GM12878 (cell line): ENCODE results near the gene CHURC1. TPM values are rescaled to one million over a fixed set of nuclear protein-coding genes. Genes with fewer than 3 reads are reported as not detected.

Experiments
- ATAC-seq: fragments of 200-7000 bp; cut with Tn5 transposase; 3 replicates; pipeline ENCODE4 v1.9.1; 2020; ENCODE audit warnings: mild to moderate bottlenecking, moderate library complexity
- BruUV-seq: library from RNA; stranded (reverse); fragments of 400-500 nt; replicated peaks from 2 replicates; lab custom pipeline; 2021; lab: Mats Ljungman, UMichigan
- CTCF ChIA-PET: fragments of 300-600 bp; sonication (Branson Sonifier 250); formaldehyde crosslinking; extraction: SDS; loops from one replicate; lab custom pipeline; 2021; ENCODE audit warnings: inconsistent platforms; lab: Yijun Ruan, JAX
- POLR2A ChIA-PET: fragments of 350-600 bp; formaldehyde crosslinking; extraction: SDS; loops from one replicate; lab custom pipeline; 2021; ENCODE audit warnings: inconsistent platforms; lab: Charles Lee
- RAD21 ChIA-PET: fragments of 300-600 bp; sonication (Branson Sonifier 250); formaldehyde crosslinking; loops from one replicate; lab custom pipeline; 2023; ENCODE audit warnings: antibody characterized with exemption; ENCODE audit not compliant: unreplicated experiment; lab: Charles Lee
- SMC1A ChIA-PET: fragments of 300-600 bp; sonication (Branson Sonifier 250); formaldehyde crosslinking; loops from one replicate; lab custom pipeline; 2023; ENCODE audit not compliant: unreplicated experiment, uncharacterized antibody; lab: Charles Lee
- DNase-seq: peaks from one replicate; pipeline ENCODE4 v3.0.0-alpha.2; 2011; ENCODE audit warnings: low read depth, low spot score
- FAIRE-seq: peaks from 3 replicates; lab custom pipeline; 2011; peaks lifted over from hg19 to GRCh38; lab: Jason Lieb, UNC
- H2AFZ ChIP-seq: 2 replicates; pipeline ENCODE4 v1.6.0; 2011; ENCODE audit warnings: low read depth, low read length, control low read depth; ENCODE audit not compliant: control insufficient read depth
- H3K27ac ChIP-seq: 2 replicates; pipeline ENCODE4 v1.5.1; 2011; ENCODE audit warnings: control low read depth; ENCODE audit not compliant: control insufficient read depth, insufficient read depth
- H3K27me3 ChIP-seq, 2 experiments: replicated peaks in 1 of 2; 2 replicates each; pipeline versions ENCODE4 v1.6.0 to v1.6.1; 2011; ENCODE audit warnings: low read length in 1 of 2; ENCODE audit not compliant: control insufficient read depth in 2 of 2, insufficient read depth in 2 of 2
- H3K36me3 ChIP-seq, 2 experiments: 2 replicates each; pipeline ENCODE4 v1.5.1; 2011; ENCODE audit warnings: low read length in 1 of 2; ENCODE audit not compliant: control insufficient read depth in 2 of 2, insufficient read depth in 2 of 2
- H3K4me1 ChIP-seq: 2 replicates; pipeline ENCODE4 v1.6.1; 2011; ENCODE audit warnings: mild to moderate bottlenecking, low read length, moderate library complexity, mixed read lengths; ENCODE audit not compliant: control insufficient read depth, insufficient read depth
- H3K4me2 ChIP-seq: 2 replicates; pipeline ENCODE4 v1.6.0; 2011; ENCODE audit warnings: control low read depth; ENCODE audit not compliant: control insufficient read depth, insufficient read depth
- H3K4me3 ChIP-seq: fragments of 200-600 bp; sonication (generic); 2 replicates; pipeline ENCODE4 v1.5.1; 2016
- H3K79me2 ChIP-seq: 2 replicates; pipeline ENCODE4 v1.6.0; 2011; ENCODE audit warnings: low read length; ENCODE audit not compliant: control insufficient read depth, insufficient read depth
- H3K9ac ChIP-seq: 2 replicates; pipeline ENCODE4 v1.8.0; 2011; ENCODE audit warnings: low read length, control low read depth, mixed read lengths; ENCODE audit not compliant: control insufficient read depth, insufficient read depth
- H3K9me3 ChIP-seq: replicated peaks from 3 replicates; pipeline ENCODE4 v1.5.1; 2011; ENCODE audit warnings: mild to moderate bottlenecking, low read length; ENCODE audit not compliant: control insufficient read depth, insufficient read depth
- H4K20me1 ChIP-seq: 2 replicates; pipeline ENCODE4 v1.6.0; 2011; ENCODE audit not compliant: control insufficient read depth, insufficient read depth
- IRF3 ChIP-seq: fragments of 450-650 bp; IDR thresholded peaks from 2 replicates; pipeline ENCODE4 v1.6.1; 2014; ENCODE audit warnings: mild to moderate bottlenecking
- LARP7 ChIP-seq: fragments of 450-650 bp; IDR thresholded peaks from 2 replicates; pipeline ENCODE4 v1.6.1; 2017; ENCODE audit warnings: mild to moderate bottlenecking
- NKRF ChIP-seq: fragments of 450-650 bp; conservative IDR thresholded peaks from 2 replicates; pipeline ENCODE4 v1.6.1; 2017; ENCODE audit warnings: mild to moderate bottlenecking, moderate library complexity
- ZNF592 ChIP-seq: fragments of 450-650 bp; IDR thresholded peaks from 2 replicates; pipeline ENCODE4 v1.6.1; 2017; ENCODE audit warnings: mild to moderate bottlenecking, moderate library complexity
- WGBS: methylation state at CpG from one replicate; pipeline ENCODE4 v1.1.6; 2016; ENCODE audit warnings: low lambda C conversion rate; ENCODE audit not compliant: insufficient replicate concordance, insufficient coverage; ENCODE audit errors: missing lambda C conversion rate; 5-methylcytosine and 5-hydroxymethylcytosine counted together
- in situ Hi-C: fragments of 300-500 bp; cut with MboI; formaldehyde crosslinking; loops from 9 replicates; pipeline ENCODE4 v1.14.3; 2018; ENCODE audit warnings: mixed read lengths
- intact Hi-C: fragments of 100-400 bp; cut with micrococcal nuclease; formaldehyde crosslinking; loops from one replicate; pipeline ENCODE4 v1.14.2; 2022; ENCODE audit not compliant: unreplicated experiment
- polyA plus RNA-seq, 11 experiments: library from polyadenylated mRNA; depleted of rRNA in 4 of 11; unstranded in 6 of 11; stranded (reverse) in 5 of 11; fragments of >200 nt; fragmentation: Nextera tagmentation in 4 of 11; fragmentation: Illumina TruSeq in 1 of 11; extraction: Ambion mirVana in 4 of 11; extraction: Trizol in 1 of 11; gene quantifications; 1 replicate in 1 of 11; 2 replicates in 10 of 11; pipeline versions ENCODE4 v1.2.1 to v1.2.3, GENCODE V29; 2011 to 2016; ENCODE audit warnings: inconsistent platforms in 2 of 11, missing spikeins in 2 of 11, low read depth in 1 of 11
- total RNA-seq, 4 experiments: library from RNA; depleted of rRNA in 3 of 4; stranded (reverse); fragments of >200 nt in 3 of 4; fragmentation: Illumina TruSeq in 1 of 4; extraction: Trizol in 1 of 4; gene quantifications; 2 replicates each; pipeline versions ENCODE4 v1.2.1 to v1.2.3, GENCODE V29; 2013 to 2021

The CHURC1 gene
- total and polyA plus RNA-seq, 10 of the 15 experiments (the other 5 are each of a cell fraction or from before 2014, with no cell fraction given): 41.0 to 421 (median 140) TPM

- CTCF ChIA-PET: interaction anchor here (0.8 to 2.1 kb wide), 4 partner anchors 77 to 242 kb away, joined by 3 to 7 read pairs (median 3); no protein-coding TSS in a partner anchor
- Histone ChIP-seq H3K36me3 (no peaks in the 10 kb centered on the region), H3K4me1 (no peaks in the 10 kb centered on the region), H3K9me3 (no peaks in the 10 kb centered on the region), H3K27ac (no peak overlapping the region)
- RAD21 ChIA-PET: no interaction called here
- DNase-seq: no peak
- SMC1A ChIA-PET: no interaction called here
- intact Hi-C loops: no loop called here
- no peak for TF ChIP-seq ZNF592
- TF ChIP-seq NKRF: no peak
- no peak for TF ChIP-seq IRF3
- TF ChIP-seq LARP7: no peak
- TF ChIP-seq, all 136 proteins: peak for 0
- Histone ChIP-seq H3K4me3 (no peak overlapping the region), H3K4me2 (no peak overlapping the region), H2AFZ (no peak overlapping the region), H3K9ac (no peak overlapping the region), H3K79me2 (no peaks in the 10 kb centered on the region), H3K27me3 (peaks cover 2 to 7% of the 10 kb centered on the region in 2 experiments), H4K20me1 (no peaks in the 10 kb centered on the region)
- no peak for ATAC-seq
- in situ Hi-C loops: no loop called here
- BruUV-seq: no TSS peak
- POLR2A ChIA-PET: interaction anchor here (0.5 kb wide), 1 partner anchor 9 kb away, joined by 7 read pairs; no protein-coding TSS in a partner anchor
- FAIRE-seq: no peak
- WGBS: 62% methylated on average over 6 of the region's 6 CpGs
Observed at GRCh38 chr14:64968651-64969050, 54.4 kb downstream of the CHURC1 start.
